Fibroblast of skin of right biceps (primary cell): ENCODE measurements around the gene C1orf74.
A peak's percentile ranks its signal among the peaks of the same experiment; 100 is the strongest.
"Not testable (repeated sequence)": the region's sequence is repeated elsewhere in the genome, so short reads cannot be mapped to it uniquely, and the experiment has no call there.

Experiments used
- DNase-seq: peaks from one replicate; pipeline ENCODE4 v3.0.0-alpha.2; 2013

C1orf74 gene

GRCh38 chr1:209805341-209805781 is 21.0 kb upstream of the C1orf74 start:
- no peak for DNase-seq

GRCh38 chr1:209803568-209803967 is 19.2 kb upstream of the C1orf74 start:
- DNase-seq: no peak

- no peak for DNase-seq
Observed at GRCh38 chr1:209802780-209803152, 18.4 kb upstream of the C1orf74 start.

- DNase-seq: no peak
Observed at GRCh38 chr1:209802117-209802779, 17.9 kb upstream of the C1orf74 start.

- no peak for DNase-seq
Observed at GRCh38 chr1:209800984-209801834, 16.9 kb upstream of the C1orf74 start.

- DNase-seq: no peak
Observed at GRCh38 chr1:209797978-209798639, 13.8 kb upstream of the C1orf74 start.

GRCh38 chr1:209793711-209794110 is 9.4 kb upstream of the C1orf74 start:
- not testable (repeated sequence) for DNase-seq

GRCh38 chr1:209791920-209792319 is 7.6 kb upstream of the C1orf74 start:
- no peak for DNase-seq

- DNase-seq: peak; percentile 30
Observed at GRCh38 chr1:209790286-209791193, 6.2 kb upstream of the C1orf74 start.

- no peak for DNase-seq
Observed at GRCh38 chr1:209789245-209789644, 4.9 kb upstream of the C1orf74 start.

GRCh38 chr1:209787551-209787950 is 3.2 kb upstream of the C1orf74 start:
- no peak for DNase-seq

GRCh38 chr1:209786146-209786545 is 1.8 kb upstream of the C1orf74 start:
- no peak for DNase-seq

GRCh38 chr1:209785592-209785991 is 1.2 kb upstream of the C1orf74 start:
- no peak for DNase-seq

- no peak for DNase-seq
Observed at GRCh38 chr1:209783386-209783785, 973 bp downstream of the C1orf74 start.

- no peak for DNase-seq
Observed at GRCh38 chr1:209780268-209780667, 4.1 kb downstream of the C1orf74 start.

GRCh38 chr1:209778102-209778501 is 6.3 kb downstream of the C1orf74 start:
- DNase-seq: no peak

GRCh38 chr1:209777587-209777986 is 6.8 kb downstream of the C1orf74 start:
- no peak for DNase-seq

GRCh38 chr1:209775678-209776077 is 8.7 kb downstream of the C1orf74 start:
- DNase-seq: no peak

GRCh38 chr1:209774592-209774991 is 9.8 kb downstream of the C1orf74 start:
- DNase-seq: no peak

- no peak for DNase-seq
Observed at GRCh38 chr1:209772126-209772525, 12.2 kb downstream of the C1orf74 start.

- DNase-seq: no peak
Observed at GRCh38 chr1:209770636-209771415, 13.5 kb downstream of the C1orf74 start.

- DNase-seq: peak; percentile 21
Observed at GRCh38 chr1:209769971-209770370, 14.4 kb downstream of the C1orf74 start.
